ENCODE measurements around the gene MAMDC4. TPM values are rescaled to one million over a fixed set of nuclear protein-coding genes. Genes with fewer than 3 reads are reported as not detected.
"Not testable (repeated sequence)": the region's sequence is repeated elsewhere in the genome, so short reads cannot be mapped to it uniquely, and the experiment has no call there.

MAMDC4 gene
- total and polyA plus RNA-seq, 12 donors: 4.1 to 45.4 (median 8.3) TPM

- Histone ChIP-seq H3K27ac (no peak overlapping the region), H3K9me3 (no peaks in the 10 kb centered on the region), H3K4me3 (no peak overlapping the region), H3K36me3 (no peaks in the 10 kb centered on the region), H3K4me1 (peaks cover 5 to 27% (median 22%) of the 10 kb centered on the region in 9 donors), H3K27me3 (no peaks in the 10 kb centered on the region)
- TF ChIP-seq, protein P1, sequence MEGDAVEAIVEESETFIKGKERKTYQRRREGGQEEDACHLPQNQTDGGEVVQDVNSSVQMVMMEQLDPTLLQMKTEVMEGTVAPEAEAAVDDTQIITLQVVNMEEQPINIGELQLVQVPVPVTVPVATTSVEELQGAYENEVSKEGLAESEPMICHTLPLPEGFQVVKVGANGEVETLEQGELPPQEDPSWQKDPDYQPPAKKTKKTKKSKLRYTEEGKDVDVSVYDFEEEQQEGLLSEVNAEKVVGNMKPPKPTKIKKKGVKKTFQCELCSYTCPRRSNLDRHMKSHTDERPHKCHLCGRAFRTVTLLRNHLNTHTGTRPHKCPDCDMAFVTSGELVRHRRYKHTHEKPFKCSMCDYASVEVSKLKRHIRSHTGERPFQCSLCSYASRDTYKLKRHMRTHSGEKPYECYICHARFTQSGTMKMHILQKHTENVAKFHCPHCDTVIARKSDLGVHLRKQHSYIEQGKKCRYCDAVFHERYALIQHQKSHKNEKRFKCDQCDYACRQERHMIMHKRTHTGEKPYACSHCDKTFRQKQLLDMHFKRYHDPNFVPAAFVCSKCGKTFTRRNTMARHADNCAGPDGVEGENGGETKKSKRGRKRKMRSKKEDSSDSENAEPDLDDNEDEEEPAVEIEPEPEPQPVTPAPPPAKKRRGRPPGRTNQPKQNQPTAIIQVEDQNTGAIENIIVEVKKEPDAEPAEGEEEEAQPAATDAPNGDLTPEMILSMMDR (IDR thresholded peaks at IDR 0.05): no peak
- DNase-seq (no peak), ATAC-seq (no peak)
- intact Hi-C loops (cut with DNase I): loop anchor here in 1 of 10 donors (10.0 kb wide), 1 partner anchor 54 kb away; no protein-coding TSS in a partner anchor
- 79 to 85% methylated on average over 8 to 11 of the region's 11 CpGs for WGBS, 2 donors
These were observed 28.5 kb downstream of the MAMDC4 start for GRCh38 chr9:136880651-136881050.

DNA sequence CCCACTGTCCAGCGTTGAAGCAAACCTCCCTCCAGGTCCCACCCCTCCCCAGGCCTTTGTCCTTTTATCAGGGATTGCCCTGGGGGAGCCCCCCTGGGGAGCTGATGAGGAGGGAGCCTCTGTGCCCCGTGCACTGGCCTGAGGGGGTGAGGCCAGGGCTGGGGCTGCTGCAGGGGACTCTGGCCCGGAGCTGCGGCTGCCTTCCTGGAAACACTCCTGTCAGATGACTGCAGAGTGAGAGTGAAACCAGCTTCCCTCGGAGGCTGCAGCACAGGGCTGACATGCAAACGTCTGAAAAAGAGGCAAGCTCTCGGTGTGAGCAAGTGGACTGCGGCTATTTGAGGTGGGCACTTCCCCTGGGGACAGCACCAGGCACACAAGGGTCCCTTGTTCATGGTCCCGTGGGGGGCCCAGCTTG is 29.6 kb downstream of the MAMDC4 start:
- intact Hi-C loops (cut with DNase I): loop anchor here in 1 of 10 donors (10.0 kb wide), 1 partner anchor 53 kb away; no protein-coding TSS in a partner anchor
- TF ChIP-seq, protein P1 (IDR thresholded peaks at IDR 0.05): no peak
- Histone ChIP-seq H3K36me3 (no peaks in the 10 kb centered on the region), H3K4me1 (peaks cover 5 to 30% (median 24%) of the 10 kb centered on the region in 9 donors), H3K27me3 (no peaks in the 10 kb centered on the region), H3K27ac (peak overlapping the region in 9 of 10 donors; percentile 9 to 89 (median 56)), H3K4me3 (peak overlapping the region in 4 of 10 donors; percentile 20 to 51 (median 24)), H3K9me3 (no peaks in the 10 kb centered on the region)
- ATAC-seq (peak in 7 of 8 donors; percentile 34 to 69 (median 59)), DNase-seq (peak in 1 of 2 donors; percentile 45)
- 9 to 11% methylated on average over 9 of the region's 9 CpGs for WGBS, 2 donors

DNA sequence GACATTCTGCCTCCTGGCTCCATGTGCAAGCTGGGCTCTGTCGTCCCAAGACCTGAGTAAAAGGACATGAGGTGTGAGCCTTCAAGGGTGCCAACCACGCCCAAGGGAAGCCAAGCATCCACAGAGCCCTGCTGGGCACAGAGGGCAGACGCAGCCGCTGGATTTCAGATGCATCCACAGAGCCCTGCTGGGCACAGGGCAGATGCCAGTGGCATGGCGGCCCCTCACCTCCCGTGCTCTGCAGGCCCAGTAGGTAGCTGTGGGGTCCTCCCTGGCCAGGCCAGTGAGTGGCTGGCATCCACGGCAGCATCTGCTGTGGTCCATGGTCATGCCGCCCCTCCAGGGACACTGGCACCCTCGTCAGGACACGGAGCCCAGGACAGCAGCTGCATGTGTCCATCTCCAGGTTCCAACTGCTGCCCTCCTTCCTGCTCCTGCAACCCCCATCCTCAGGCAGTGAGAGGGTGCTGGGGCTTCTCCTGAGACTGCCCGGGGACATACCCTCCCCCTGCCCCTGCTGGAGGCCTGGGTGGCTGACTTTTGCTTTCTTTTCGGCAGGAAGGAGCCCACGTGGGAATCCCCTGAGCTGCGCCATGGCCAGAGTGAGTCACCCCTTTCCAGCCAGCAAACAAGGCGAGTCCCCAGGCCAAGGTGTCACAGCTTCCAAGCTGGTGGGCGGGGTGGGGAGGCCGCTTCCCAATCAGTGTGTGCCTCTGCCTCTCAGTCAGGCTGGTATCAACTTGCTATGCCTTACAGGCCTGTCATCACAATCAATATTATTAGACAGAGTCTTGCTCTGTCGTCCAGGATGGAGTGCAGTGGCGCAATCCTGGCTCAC is 30.2 kb downstream of the MAMDC4 start:
- Histone ChIP-seq H3K36me3 (no peaks in the 10 kb centered on the region), H3K9me3 (no peaks in the 10 kb centered on the region), H3K27me3 (no peaks in the 10 kb centered on the region), H3K4me3 (peak overlapping the region in 7 of 10 donors; percentile 2 to 51 (median 20)), H3K27ac (peak overlapping the region in 9 of 10 donors; percentile 9 to 89 (median 56)), H3K4me1 (peaks cover 10 to 36% (median 30%) of the 10 kb centered on the region in 9 donors)
- WGBS, 2 donors: 41 to 47% methylated on average over 19 of the region's 19 CpGs
- DNase-seq: peak; percentile 42 to 67
- intact Hi-C loops (cut with DNase I): loop anchor here in 1 of 10 donors (10.0 kb wide), 1 partner anchor 52 kb away; no protein-coding TSS in a partner anchor
- TF ChIP-seq, protein P1 (IDR thresholded peaks at IDR 0.05): no peak
- peak in 7 of 8 donors; percentile 6 to 66 (median 54) for ATAC-seq

GRCh38 chr9:136882947-136883283 is 30.8 kb downstream of the MAMDC4 start:
- DNase-seq, H3K9me3 ChIP-seq, H3K36me3 ChIP-seq, ATAC-seq, H3K27me3 ChIP-seq: not testable (repeated sequence)
- Histone ChIP-seq H3K27ac (peak overlapping the region in 6 of 10 donors; percentile 15 to 89 (median 69)), H3K4me1 (peaks cover 13 to 42% (median 35%) of the 10 kb centered on the region in 9 donors), H3K4me3 (peak overlapping the region in 1 of 10 donors; percentile 51)
- intact Hi-C loops (cut with DNase I): loop anchor here in 1 of 10 donors (10.0 kb wide), 1 partner anchor 52 kb away; no protein-coding TSS in a partner anchor
- 75 to 82% methylated on average over 9 of the region's 9 CpGs for WGBS, 2 donors

- WGBS, 2 donors: 90 to 91% methylated on average over 10 of the region's 10 CpGs
- H3K36me3 ChIP-seq, H3K27ac ChIP-seq, H3K27me3 ChIP-seq, DNase-seq, H3K4me3 ChIP-seq, H3K9me3 ChIP-seq, ATAC-seq: not testable (repeated sequence)
- peaks cover 13 to 48% (median 37%) of the 10 kb centered on the region in 9 donors for H3K4me1 ChIP-seq
- intact Hi-C loops (cut with DNase I): loop anchor here in 2 of 10 donors (2.0 to 10.0 kb wide), 2 partner anchors 17 to 51 kb away; partner anchors contain the start of gene EDF1 (in 1 of the 2)
These were observed 31.5 kb downstream of the MAMDC4 start for GRCh38 chr9:136883670-136884069.

Data from heart right ventricle (tissue), 16 donors.